Osteoblast (primary cell): ENCODE results near the gene TMEM129. TPM values are rescaled to one million over a fixed set of nuclear protein-coding genes. Genes with fewer than 3 reads are reported as not detected.
A peak's percentile ranks its signal among the peaks of the same experiment; 100 is the strongest.

Source experiments
- DNase-seq: peaks from one replicate; pipeline ENCODE4 v3.0.0; 2011; ENCODE audit warnings: low spot score, mixed read lengths; ENCODE audit not compliant: insufficient read length; ENCODE audit errors: missing footprints
- H2AFZ ChIP-seq: 2 replicates; pipeline ENCODE4 v1.6.0; 2011; ENCODE audit warnings: mild to moderate bottlenecking, low read length
- H3K27ac ChIP-seq: 2 replicates; pipeline ENCODE4 v1.5.1; 2011; ENCODE audit warnings: mild to moderate bottlenecking, low read depth, low read length, moderate library complexity
- H3K27me3 ChIP-seq: 2 replicates; pipeline ENCODE4 v1.6.0; 2012; ENCODE audit warnings: mild to moderate bottlenecking, control low read depth, inconsistent platforms, low read length, moderate library complexity; ENCODE audit not compliant: insufficient read depth
- H3K36me3 ChIP-seq: 2 replicates; pipeline ENCODE4 v1.5.1; 2011; ENCODE audit warnings: mild to moderate bottlenecking, low read length, control low read depth, moderate library complexity; ENCODE audit not compliant: insufficient read depth
- H3K4me1 ChIP-seq: 2 replicates; pipeline ENCODE4 v1.5.1; 2011; ENCODE audit warnings: mild to moderate bottlenecking, low read length, control low read depth, moderate library complexity; ENCODE audit not compliant: insufficient read depth
- H3K4me2 ChIP-seq: 2 replicates; pipeline ENCODE4 v1.6.0; 2011; ENCODE audit warnings: mild to moderate bottlenecking, low read length; ENCODE audit not compliant: insufficient read depth
- H3K4me3 ChIP-seq: fragments of 200-600 bp; sonication (generic); 3 replicates; pipeline ENCODE4 v1.5.1; 2012; ENCODE audit warnings: mild to moderate bottlenecking, low read length, inconsistent platforms; ENCODE audit not compliant: insufficient read depth
- H3K79me2 ChIP-seq: 2 replicates; pipeline ENCODE4 v1.6.0; 2012; ENCODE audit warnings: mild to moderate bottlenecking, low read length, control low read depth, inconsistent platforms; ENCODE audit not compliant: insufficient read depth
- H3K9me3 ChIP-seq: 2 replicates; pipeline ENCODE4 v1.5.1; 2011; ENCODE audit warnings: low read depth, low read length, control low read depth
- H4K20me1 ChIP-seq: 2 replicates; pipeline ENCODE4 v1.6.0; 2012; ENCODE audit warnings: mild to moderate bottlenecking, low read length, control low read depth; ENCODE audit not compliant: insufficient read depth
- total RNA-seq: library from RNA; depleted of rRNA; stranded (reverse); fragments of >200 nt; gene quantifications from 2 replicates; pipeline ENCODE4 v1.2.3, GENCODE V29; 2012
- TF ChIP-seq, protein P1 (sequence below): IDR thresholded peaks from 2 replicates; pipeline ENCODE4 v1.5.1; 2011; ENCODE audit warnings: mild to moderate bottlenecking, low read depth, low read length, moderate library complexity; ENCODE audit errors: extremely low read depth

TMEM129 gene
- total RNA-seq, 1 donor: 38.0 TPM

DNA sequence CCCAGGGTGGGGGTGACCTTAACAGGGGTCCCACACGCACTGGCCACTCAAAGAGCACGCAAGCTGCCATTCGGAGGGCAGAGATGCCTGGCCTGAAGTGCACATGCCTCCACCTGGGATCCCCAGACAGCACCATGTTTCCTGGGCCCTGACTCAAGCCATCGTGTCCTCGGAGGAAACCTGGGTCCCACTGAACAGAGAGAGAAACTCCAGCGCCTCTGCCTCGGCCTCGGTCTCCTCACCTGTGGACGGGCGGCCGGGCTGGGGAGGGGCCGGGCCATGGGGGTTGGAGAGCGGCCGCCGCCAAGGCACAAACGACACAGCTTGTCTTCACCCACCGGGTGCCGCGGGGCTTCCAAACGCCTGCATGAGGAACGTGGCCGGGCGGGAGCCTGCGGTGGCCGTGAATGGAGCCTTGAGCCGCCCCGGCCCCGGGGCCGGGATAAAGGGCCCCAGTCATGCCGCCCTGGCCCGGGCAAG is 42.0 kb upstream of the TMEM129 start:
- Histone ChIP-seq H3K36me3 (no peaks in the 10 kb centered on the region), H2AFZ (no peak overlapping the region), H3K27me3 (peaks cover 12% of the 10 kb centered on the region), H3K4me1 (no peaks in the 10 kb centered on the region), H3K4me2 (peak overlapping the region; percentile 53), H3K27ac (no peak overlapping the region), H4K20me1 (no peaks in the 10 kb centered on the region), H3K79me2 (no peaks in the 10 kb centered on the region), H3K9me3 (no peaks in the 10 kb centered on the region), H3K4me3 (peak overlapping the region; percentile 43)
- TF ChIP-seq, protein P1, sequence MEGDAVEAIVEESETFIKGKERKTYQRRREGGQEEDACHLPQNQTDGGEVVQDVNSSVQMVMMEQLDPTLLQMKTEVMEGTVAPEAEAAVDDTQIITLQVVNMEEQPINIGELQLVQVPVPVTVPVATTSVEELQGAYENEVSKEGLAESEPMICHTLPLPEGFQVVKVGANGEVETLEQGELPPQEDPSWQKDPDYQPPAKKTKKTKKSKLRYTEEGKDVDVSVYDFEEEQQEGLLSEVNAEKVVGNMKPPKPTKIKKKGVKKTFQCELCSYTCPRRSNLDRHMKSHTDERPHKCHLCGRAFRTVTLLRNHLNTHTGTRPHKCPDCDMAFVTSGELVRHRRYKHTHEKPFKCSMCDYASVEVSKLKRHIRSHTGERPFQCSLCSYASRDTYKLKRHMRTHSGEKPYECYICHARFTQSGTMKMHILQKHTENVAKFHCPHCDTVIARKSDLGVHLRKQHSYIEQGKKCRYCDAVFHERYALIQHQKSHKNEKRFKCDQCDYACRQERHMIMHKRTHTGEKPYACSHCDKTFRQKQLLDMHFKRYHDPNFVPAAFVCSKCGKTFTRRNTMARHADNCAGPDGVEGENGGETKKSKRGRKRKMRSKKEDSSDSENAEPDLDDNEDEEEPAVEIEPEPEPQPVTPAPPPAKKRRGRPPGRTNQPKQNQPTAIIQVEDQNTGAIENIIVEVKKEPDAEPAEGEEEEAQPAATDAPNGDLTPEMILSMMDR: no peak
- no peak for DNase-seq

GRCh38 chr4:1762264-1763010 is 41.3 kb upstream of the TMEM129 start:
- no peak overlapping the region for H2AFZ ChIP-seq
- no peaks in the 10 kb centered on the region for H3K79me2 ChIP-seq
- no peaks in the 10 kb centered on the region for H3K36me3 ChIP-seq
- H3K9me3 ChIP-seq: no peaks in the 10 kb centered on the region
- TF ChIP-seq, protein P1: no peak
- no peaks in the 10 kb centered on the region for H4K20me1 ChIP-seq
- H3K27me3 ChIP-seq: peaks cover 9% of the 10 kb centered on the region
- H3K4me3 ChIP-seq: no peak overlapping the region
- no peak overlapping the region for H3K4me2 ChIP-seq
- H3K4me1 ChIP-seq: no peaks in the 10 kb centered on the region
- no peak overlapping the region for H3K27ac ChIP-seq
- no peak for DNase-seq

- DNase-seq: no peak
- peaks cover 2% of the 10 kb centered on the region for H3K27me3 ChIP-seq
- H3K36me3 ChIP-seq: no peaks in the 10 kb centered on the region
- no peak overlapping the region for H2AFZ ChIP-seq
- H3K4me2 ChIP-seq: no peak overlapping the region
- H3K27ac ChIP-seq: no peak overlapping the region
- H3K79me2 ChIP-seq: no peaks in the 10 kb centered on the region
- H3K9me3 ChIP-seq: no peaks in the 10 kb centered on the region
- no peak overlapping the region for H3K4me3 ChIP-seq
- H4K20me1 ChIP-seq: no peaks in the 10 kb centered on the region
- no peaks in the 10 kb centered on the region for H3K4me1 ChIP-seq
- TF ChIP-seq, protein P1: no peak
Measured at GRCh38 chr4:1761130-1761689, 40.1 kb upstream of the TMEM129 start.

- peak; percentile 92 for DNase-seq
- H3K27ac ChIP-seq: no peak overlapping the region
- TF ChIP-seq, protein P1: no peak
Measured at GRCh38 chr4:1760521-1761071, 39.5 kb upstream of the TMEM129 start.

More at GRCh38 chr4:1760521-1761071, 39.5 kb upstream of the TMEM129 start:
- no peak overlapping the region for H3K4me2 ChIP-seq
- no peaks in the 10 kb centered on the region for H3K79me2 ChIP-seq
- H3K4me3 ChIP-seq: no peak overlapping the region
- no peaks in the 10 kb centered on the region for H3K36me3 ChIP-seq
- H3K4me1 ChIP-seq: no peaks in the 10 kb centered on the region
- no peak overlapping the region for H2AFZ ChIP-seq
- H3K9me3 ChIP-seq: no peaks in the 10 kb centered on the region
- H4K20me1 ChIP-seq: no peaks in the 10 kb centered on the region
- H3K27me3 ChIP-seq: no peaks in the 10 kb centered on the region
